H9 (cell line): ENCODE results near the gene ELAPOR1. TPM values are rescaled to one million over a fixed set of nuclear protein-coding genes. Genes with fewer than 3 reads are reported as not detected.

Experiments
- DNase-seq: peaks from one replicate; pipeline ENCODE4 v3.0.0-alpha.2; 2017
- H2AFZ ChIP-seq: one replicate; pipeline ENCODE4 v1.6.1; 2013; ENCODE audit warnings: mild to moderate bottlenecking, low read length, control low read depth, moderate library complexity
- H2AK5ac ChIP-seq: 2 replicates; pipeline ENCODE4 v1.6.1; 2013; ENCODE audit warnings: low read length, control low read depth, mixed read lengths; ENCODE audit not compliant: insufficient read length
- H2BK120ac ChIP-seq: one replicate; pipeline ENCODE4 v1.6.1; 2013; ENCODE audit warnings: low read depth, mild to moderate bottlenecking, low read length, control low read depth, inconsistent platforms; ENCODE audit not compliant: poor library complexity, severe bottlenecking
- H2BK12ac ChIP-seq: 2 replicates; pipeline ENCODE4 v1.6.1; 2013; ENCODE audit warnings: low read length, control low read depth, mixed read lengths, low read depth; ENCODE audit not compliant: insufficient read length
- H2BK15ac ChIP-seq: 2 replicates; pipeline ENCODE4 v1.6.1; 2013; ENCODE audit warnings: low read depth, low read length, control low read depth
- H2BK20ac ChIP-seq: one replicate; pipeline ENCODE4 v1.6.1; 2013; ENCODE audit warnings: low read depth, mild to moderate bottlenecking, low read length, control low read depth, inconsistent platforms; ENCODE audit not compliant: poor library complexity, severe bottlenecking
- H2BK5ac ChIP-seq: 2 replicates; pipeline ENCODE4 v1.6.1; 2013; ENCODE audit warnings: low read length, control low read depth, mixed read lengths; ENCODE audit not compliant: insufficient read length
- H3K14ac ChIP-seq: 2 replicates; pipeline ENCODE4 v1.6.1; 2013; ENCODE audit warnings: low read length, control low read depth; ENCODE audit not compliant: insufficient read depth
- H3K18ac ChIP-seq: 2 replicates; pipeline ENCODE4 v1.6.1; 2013; ENCODE audit warnings: low read depth, mild to moderate bottlenecking, mixed read lengths, low read length, control low read depth; ENCODE audit not compliant: insufficient read length
- H3K23ac ChIP-seq: 2 replicates; pipeline ENCODE4 v1.6.1; 2013; ENCODE audit warnings: low read length, control low read depth, mixed read lengths, low read depth; ENCODE audit not compliant: insufficient read length
- H3K23me2 ChIP-seq: 2 replicates; pipeline ENCODE4 v1.6.1; 2013; ENCODE audit warnings: low read depth, mild to moderate bottlenecking, mixed read lengths, low read length, control low read depth; ENCODE audit not compliant: insufficient read length, poor library complexity, severe bottlenecking
- H3K27ac ChIP-seq: 2 replicates; pipeline ENCODE4 v1.5.1; 2013; ENCODE audit warnings: low read length, control low read depth, mixed read lengths, low read depth; ENCODE audit not compliant: insufficient read length
- H3K27me3 ChIP-seq: 2 replicates; pipeline ENCODE4 v1.6.1; 2013; ENCODE audit warnings: low read length, control low read depth, inconsistent platforms; ENCODE audit not compliant: insufficient read depth
- H3K4ac ChIP-seq: 2 replicates; pipeline ENCODE4 v1.6.1; 2013; ENCODE audit warnings: low read depth, mild to moderate bottlenecking, control low read depth, inconsistent platforms, low read length, moderate library complexity
- H3K4me1 ChIP-seq: 2 replicates; pipeline ENCODE4 v1.6.1; 2013; ENCODE audit warnings: low read length, control low read depth, inconsistent platforms; ENCODE audit not compliant: insufficient read depth
- H3K4me2 ChIP-seq: 2 replicates; pipeline ENCODE4 v1.6.1; 2013; ENCODE audit warnings: low read length, control low read depth, mixed read lengths; ENCODE audit not compliant: insufficient read length, insufficient read depth
- H3K56ac ChIP-seq: 2 replicates; pipeline ENCODE4 v1.6.1; 2013; ENCODE audit warnings: low read depth, mild to moderate bottlenecking, mixed read lengths, low read length, control low read depth; ENCODE audit not compliant: insufficient read length
- H3K79me1 ChIP-seq: 2 replicates; pipeline ENCODE4 v1.6.1; 2013; ENCODE audit warnings: low read depth, mild to moderate bottlenecking, moderate library complexity, low read length, control low read depth, inconsistent platforms; ENCODE audit not compliant: insufficient read depth, poor library complexity, severe bottlenecking
- H3K79me2 ChIP-seq: 2 replicates; pipeline ENCODE4 v1.6.1; 2013; ENCODE audit warnings: low read length, control low read depth, inconsistent platforms; ENCODE audit not compliant: insufficient read depth
- H3K9ac ChIP-seq: 2 replicates; pipeline ENCODE4 v1.6.1; 2013; ENCODE audit warnings: low read length, control low read depth, mixed read lengths; ENCODE audit not compliant: insufficient read length; ENCODE audit errors: extremely low read depth
- H3K9me3 ChIP-seq: one replicate; pipeline ENCODE4 v1.6.1; 2013; ENCODE audit warnings: low read depth, low read length, inconsistent platforms; ENCODE audit not compliant: control insufficient read depth
- H3T11ph ChIP-seq: one replicate; pipeline ENCODE4 v1.6.1; 2013; ENCODE audit warnings: mild to moderate bottlenecking, low read length, control low read depth, inconsistent platforms
- H4K20me1 ChIP-seq: one replicate; pipeline ENCODE4 v1.6.1; 2013; ENCODE audit not compliant: control insufficient read depth, insufficient read length, insufficient read depth
- H4K5ac ChIP-seq: 2 replicates; pipeline ENCODE4 v1.6.1; 2013; ENCODE audit warnings: low read depth, mild to moderate bottlenecking, mixed read lengths, low read length, control low read depth; ENCODE audit not compliant: insufficient read length
- H4K8ac ChIP-seq: replicated peaks from 2 replicates; pipeline ENCODE4 v1.6.1; 2013; ENCODE audit warnings: low read length, control low read depth, mixed read lengths, low read depth; ENCODE audit not compliant: insufficient read length
- H4K91ac ChIP-seq: 2 replicates; pipeline ENCODE4 v1.6.1; 2013; ENCODE audit warnings: low read depth, mild to moderate bottlenecking, moderate library complexity, mixed read lengths, low read length, control low read depth; ENCODE audit not compliant: insufficient read length
- H3K27ac Mint-ChIP-seq, 3 experiments: 2 replicates in 2 of 3; 3 replicates in 1 of 3; pipeline ENCODE4 v1.8.0; 2020 to 2021; ENCODE audit warnings: mixed read lengths in 3 of 3, mild to moderate bottlenecking in 1 of 3, moderate library complexity in 1 of 3
- H3K27me3 Mint-ChIP-seq: 2 replicates; pipeline ENCODE4 v1.8.0; 2021; ENCODE audit warnings: low read depth, mild to moderate bottlenecking, moderate library complexity, mixed read lengths
- H3K36me3 Mint-ChIP-seq, 3 experiments: 2 replicates in 2 of 3; 3 replicates in 1 of 3; pipeline ENCODE4 v1.8.0; 2020 to 2021; ENCODE audit warnings: low read depth in 3 of 3, mixed read lengths in 3 of 3; ENCODE audit not compliant: insufficient read depth in 1 of 3
- H3K4me1 Mint-ChIP-seq, 2 experiments: 2 replicates each; pipeline ENCODE4 v1.8.0; 2020; ENCODE audit warnings: mixed read lengths in 2 of 2
- H3K4me3 Mint-ChIP-seq, 2 experiments: 2 replicates in 1 of 2; 3 replicates in 1 of 2; pipeline ENCODE4 v1.8.0; 2020 to 2021; ENCODE audit warnings: mild to moderate bottlenecking in 2 of 2, mixed read lengths in 2 of 2, moderate library complexity in 1 of 2
- H3K9me3 Mint-ChIP-seq, 2 experiments: 2 replicates in 1 of 2; 3 replicates in 1 of 2; pipeline ENCODE4 v1.8.0; 2020; ENCODE audit warnings: mild to moderate bottlenecking in 2 of 2, mixed read lengths in 2 of 2, moderate library complexity in 1 of 2
- WGBS: extraction: QIAGEN DNeasy Blood & Tissue Kit; methylation state at CpG from one replicate; pipeline ENCODE4 v1.1.7; 2013; ENCODE audit warnings: missing lambda C conversion rate, low lambda C conversion rate, mixed read lengths; ENCODE audit not compliant: insufficient read length; ENCODE audit errors: extremely low coverage; 5-methylcytosine and 5-hydroxymethylcytosine counted together
- total RNA-seq: library from RNA; stranded (reverse); gene quantifications from 2 replicates; pipeline ENCODE4 v1.2.1, GENCODE V29; 2021
- TF ChIP-seq, protein P1 (sequence below): fragments of 200-600 bp; sonication (generic); conservative IDR thresholded peaks from 3 replicates; pipeline ENCODE4 v1.8.0; 2021; ENCODE audit warnings: antibody characterized with exemption, mild to moderate bottlenecking

The ELAPOR1 gene
- total RNA-seq, 1 experiment from 2014 or later = 0.55 TPM

GRCh38 chr1:109160071-109160840, 46.3 kb downstream of the ELAPOR1 start:
- no peaks in the 10 kb centered on the region for H3K4me1 ChIP-seq
- H3K9ac ChIP-seq = no peak overlapping the region
- no peak overlapping the region for H3K56ac ChIP-seq
- H2AK5ac ChIP-seq = no peak overlapping the region
- WGBS = no CpG with 5 or more reads among the region's 7 CpGs
- H3K79me1 ChIP-seq = no peaks in the 10 kb centered on the region
- no peak overlapping the region for H3K4ac ChIP-seq
- no peaks in the 10 kb centered on the region for H3K79me2 ChIP-seq
- H4K20me1 ChIP-seq = no peaks in the 10 kb centered on the region
- H2BK15ac ChIP-seq = no peak overlapping the region
- H3K27ac Mint-ChIP-seq = no peak overlapping the region
- H2BK120ac ChIP-seq = no peak overlapping the region
- no peak overlapping the region for H2AFZ ChIP-seq
- no peak overlapping the region for H2BK5ac ChIP-seq
- no peak overlapping the region for H3K4me3 Mint-ChIP-seq
- no peak overlapping the region for H3K23ac ChIP-seq
- TF ChIP-seq, protein P1, sequence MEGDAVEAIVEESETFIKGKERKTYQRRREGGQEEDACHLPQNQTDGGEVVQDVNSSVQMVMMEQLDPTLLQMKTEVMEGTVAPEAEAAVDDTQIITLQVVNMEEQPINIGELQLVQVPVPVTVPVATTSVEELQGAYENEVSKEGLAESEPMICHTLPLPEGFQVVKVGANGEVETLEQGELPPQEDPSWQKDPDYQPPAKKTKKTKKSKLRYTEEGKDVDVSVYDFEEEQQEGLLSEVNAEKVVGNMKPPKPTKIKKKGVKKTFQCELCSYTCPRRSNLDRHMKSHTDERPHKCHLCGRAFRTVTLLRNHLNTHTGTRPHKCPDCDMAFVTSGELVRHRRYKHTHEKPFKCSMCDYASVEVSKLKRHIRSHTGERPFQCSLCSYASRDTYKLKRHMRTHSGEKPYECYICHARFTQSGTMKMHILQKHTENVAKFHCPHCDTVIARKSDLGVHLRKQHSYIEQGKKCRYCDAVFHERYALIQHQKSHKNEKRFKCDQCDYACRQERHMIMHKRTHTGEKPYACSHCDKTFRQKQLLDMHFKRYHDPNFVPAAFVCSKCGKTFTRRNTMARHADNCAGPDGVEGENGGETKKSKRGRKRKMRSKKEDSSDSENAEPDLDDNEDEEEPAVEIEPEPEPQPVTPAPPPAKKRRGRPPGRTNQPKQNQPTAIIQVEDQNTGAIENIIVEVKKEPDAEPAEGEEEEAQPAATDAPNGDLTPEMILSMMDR = no peak
- H3K4me2 ChIP-seq = no peak overlapping the region
- no peak overlapping the region for H2BK20ac ChIP-seq
- no peaks in the 10 kb centered on the region for H3K9me3 Mint-ChIP-seq
- H4K91ac ChIP-seq = no peak overlapping the region
- no peaks in the 10 kb centered on the region for H3K9me3 ChIP-seq
- no peak overlapping the region for H4K5ac ChIP-seq
- no peak overlapping the region for H3K27ac ChIP-seq
- no peak for DNase-seq
- H4K8ac ChIP-seq = no peak overlapping the region
- no peak overlapping the region for H3K18ac ChIP-seq
- peaks cover 3 to 4% of the 10 kb centered on the region in 2 experiments; a peak in 2 of 4 replicates for H3K4me1 Mint-ChIP-seq
- no peaks in the 10 kb centered on the region for H3K27me3 Mint-ChIP-seq
- H3K36me3 Mint-ChIP-seq = no peaks in the 10 kb centered on the region
- H3K14ac ChIP-seq = no peak overlapping the region
- H3K27me3 ChIP-seq = no peaks in the 10 kb centered on the region
- H3T11ph ChIP-seq = no peak overlapping the region
- H2BK12ac ChIP-seq = no peak overlapping the region
- no peaks in the 10 kb centered on the region for H3K23me2 ChIP-seq
